Breast epithelium (tissue), 4 donors: ENCODE data around the gene SFMBT2. TPM values are rescaled to one million over a fixed set of nuclear protein-coding genes. Genes with fewer than 3 reads are reported as not detected.

ENCODE experiments used
- DNase-seq, 2 donors: peaks; one replicate each; pipeline ENCODE4 v3.0.0-alpha.2; 2019; ENCODE audit warnings: low spot score in 2 of 2
- H3K27ac ChIP-seq, 2 donors: fragments of 200-600 bp; sonication (generic) in 1 of 2; one replicate each; pipeline ENCODE4 v1.5.1; 2016 to 2019; ENCODE audit warnings: mild to moderate bottlenecking in 1 of 2
- H3K27me3 ChIP-seq, 2 donors: fragments of 200-600 bp; sonication (generic) in 1 of 2; one replicate each; pipeline versions ENCODE4 v1.5.1 to v1.6.0; 2017 to 2019; ENCODE audit warnings: control low read depth in 1 of 2, mild to moderate bottlenecking in 1 of 2
- H3K36me3 ChIP-seq: fragments of 200-600 bp; one replicate; pipeline ENCODE4 v1.5.1; 2019
- H3K4me1 ChIP-seq, 2 donors: fragments of 200-600 bp; sonication (generic); one replicate each; pipeline ENCODE4 v1.5.1; 2016 to 2019; ENCODE audit warnings: control low read depth in 1 of 2
- H3K4me3 ChIP-seq, 3 donors: fragments of 200-600 bp; sonication (generic); 1 replicate in 2 of 3; 2 replicates in 1 of 3; pipeline ENCODE4 v1.5.1; 2016 to 2019; ENCODE audit warnings: mild to moderate bottlenecking in 3 of 3, moderate library complexity in 2 of 3
- H3K9me3 ChIP-seq, 2 donors: fragments of 200-600 bp; sonication (generic) in 1 of 2; one replicate each; pipeline ENCODE4 v1.5.1; 2016 to 2019; ENCODE audit warnings: control low read depth in 1 of 2
- POLR2A ChIP-seq: fragments of 450-650 bp; IDR thresholded peaks from one replicate; pipeline ENCODE4 v1.6.1; 2016; ENCODE audit warnings: antibody characterized with exemption, mild to moderate bottlenecking, moderate library complexity
- POLR2AphosphoS5 ChIP-seq, 3 donors: sonication (generic); formaldehyde crosslinking; IDR thresholded peaks; one replicate each; pipeline ENCODE4 v1.6.1; 2017; ENCODE audit warnings: antibody characterized with exemption in 3 of 3
- intact Hi-C: fragments of 100-400 bp; cut with DNase I; formaldehyde crosslinking; loops from one replicate; pipeline ENCODE4 v1.15.1; 2023; ENCODE audit warnings: low total_unique reads
- total RNA-seq, 3 donors: library from RNA; depleted of rRNA; stranded (reverse); fragments of >200 nt; gene quantifications; one replicate each; pipeline ENCODE4 v1.1.0, GENCODE V29; 2016
- TF ChIP-seq, protein P1 (sequence below), 3 donors: fragments of 450-650 bp; IDR thresholded peaks; one replicate each; pipeline ENCODE4 v1.5.1; 2016 to 2017; ENCODE audit warnings: antibody characterized with exemption in 3 of 3, mild to moderate bottlenecking in 3 of 3, moderate library complexity in 3 of 3

Gene SFMBT2
- 10 to 100 TPM in 2 of 3 donors, 1 to 10 TPM in 1; 3.5 to 32.8 (median 22.8) TPM for total RNA-seq

GRCh38 chr10:7410862-7411670 lies at the start of gene SFMBT2:
Gene SFMBT2 (minus strand): TSS chr10:7411034. CDS start chr10:7381898, 29,136 bp downstream.
- H3K4me1 ChIP-seq = peaks cover 8 to 12% of the 10 kb centered on the region in 2 donors
- peak in 1 of 2 donors; percentile 61 for DNase-seq
- TF ChIP-seq, protein P1, sequence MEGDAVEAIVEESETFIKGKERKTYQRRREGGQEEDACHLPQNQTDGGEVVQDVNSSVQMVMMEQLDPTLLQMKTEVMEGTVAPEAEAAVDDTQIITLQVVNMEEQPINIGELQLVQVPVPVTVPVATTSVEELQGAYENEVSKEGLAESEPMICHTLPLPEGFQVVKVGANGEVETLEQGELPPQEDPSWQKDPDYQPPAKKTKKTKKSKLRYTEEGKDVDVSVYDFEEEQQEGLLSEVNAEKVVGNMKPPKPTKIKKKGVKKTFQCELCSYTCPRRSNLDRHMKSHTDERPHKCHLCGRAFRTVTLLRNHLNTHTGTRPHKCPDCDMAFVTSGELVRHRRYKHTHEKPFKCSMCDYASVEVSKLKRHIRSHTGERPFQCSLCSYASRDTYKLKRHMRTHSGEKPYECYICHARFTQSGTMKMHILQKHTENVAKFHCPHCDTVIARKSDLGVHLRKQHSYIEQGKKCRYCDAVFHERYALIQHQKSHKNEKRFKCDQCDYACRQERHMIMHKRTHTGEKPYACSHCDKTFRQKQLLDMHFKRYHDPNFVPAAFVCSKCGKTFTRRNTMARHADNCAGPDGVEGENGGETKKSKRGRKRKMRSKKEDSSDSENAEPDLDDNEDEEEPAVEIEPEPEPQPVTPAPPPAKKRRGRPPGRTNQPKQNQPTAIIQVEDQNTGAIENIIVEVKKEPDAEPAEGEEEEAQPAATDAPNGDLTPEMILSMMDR (IDR thresholded peaks at IDR 0.05) = no peak
- TF ChIP-seq POLR2AphosphoS5 (IDR thresholded peaks at IDR 0.05) (peak in 2 of 3 donors; percentile 25 to 45), POLR2A (no peak)

GRCh38 chr10:7460006-7460405 lies 49.2 kb upstream of the SFMBT2 start:
- Histone ChIP-seq H3K27ac (no peak overlapping the region), H3K4me1 (no peaks in the 10 kb centered on the region), H3K4me3 (no peak overlapping the region), H3K36me3 (no peaks in the 10 kb centered on the region), H3K27me3 (no peaks in the 10 kb centered on the region), H3K9me3 (no peaks in the 10 kb centered on the region)
- intact Hi-C loops = no loop called here
- no peak for DNase-seq
- TF ChIP-seq POLR2A = no peak
- TF ChIP-seq, protein P1 (IDR thresholded peaks at IDR 0.05) = no peak
- no peak for TF ChIP-seq POLR2AphosphoS5 (IDR thresholded peaks at IDR 0.05)

More at GRCh38 chr10:7410862-7411670, at the start of gene SFMBT2:
- H3K4me3 ChIP-seq = peak within 1 kb of the TSS; percentile 65 to 90 (median 78)
- H3K27me3 ChIP-seq = peaks cover 0 to 17% of the 10 kb centered on the region in 2 donors
- H3K36me3 ChIP-seq = no peaks in the 10 kb centered on the region
- no peaks in the 10 kb centered on the region for H3K9me3 ChIP-seq
- intact Hi-C loops = loop anchor here (5.0 kb wide), 2 partner anchors 159 to 1444 kb away; no protein-coding TSS in a partner anchor
- peak within 1 kb of the TSS; percentile 75 to 93 for H3K27ac ChIP-seq

DNA sequence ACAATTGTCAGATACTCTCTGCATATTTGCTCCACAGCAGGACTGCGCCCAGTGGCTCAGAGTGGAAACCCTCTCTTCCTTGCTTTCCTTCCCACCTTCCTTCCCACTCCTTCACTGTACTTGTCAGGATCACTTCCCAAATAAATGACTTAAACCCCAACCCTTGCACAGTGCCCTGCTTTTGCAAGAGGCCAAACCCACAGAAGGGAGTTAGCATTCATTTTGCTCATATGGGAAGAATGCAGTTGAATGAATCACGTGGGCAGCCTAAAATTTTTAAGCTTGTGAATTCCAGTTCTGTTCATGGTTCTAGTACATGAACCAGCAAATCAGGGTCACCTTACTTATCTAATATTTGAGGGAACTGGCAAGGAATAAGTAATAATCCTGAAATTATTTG lies 47.7 kb upstream of the SFMBT2 start:
- no peak overlapping the region for H3K27ac ChIP-seq
- DNase-seq = no peak
- intact Hi-C loops = no loop called here
- TF ChIP-seq, protein P1 (IDR thresholded peaks at IDR 0.05) = no peak
- TF ChIP-seq POLR2AphosphoS5 (IDR thresholded peaks at IDR 0.05) = no peak
- no peak for TF ChIP-seq POLR2A
- no peaks in the 10 kb centered on the region for H3K9me3 ChIP-seq
- H3K27me3 ChIP-seq = no peaks in the 10 kb centered on the region
- no peak overlapping the region for H3K4me3 ChIP-seq
- no peaks in the 10 kb centered on the region for H3K36me3 ChIP-seq
- no peaks in the 10 kb centered on the region for H3K4me1 ChIP-seq

- intact Hi-C loops = no loop called here
- no peak overlapping the region for H3K4me3 ChIP-seq
- H3K4me1 ChIP-seq = no peaks in the 10 kb centered on the region
- TF ChIP-seq POLR2AphosphoS5 (IDR thresholded peaks at IDR 0.05) (no peak), POLR2A (no peak)
- TF ChIP-seq, protein P1 (IDR thresholded peaks at IDR 0.05) = no peak
- no peaks in the 10 kb centered on the region for H3K36me3 ChIP-seq
- DNase-seq = no peak
- H3K27ac ChIP-seq = no peak overlapping the region
- H3K27me3 ChIP-seq = no peaks in the 10 kb centered on the region
- no peaks in the 10 kb centered on the region for H3K9me3 ChIP-seq
Observed at GRCh38 chr10:7457478-7458316, 46.9 kb upstream of the SFMBT2 start.
